Gastrocnemius medialis (tissue), 4 donors: Measurements from ENCODE around the gene DIP2C.

ENCODE experiments used
- POLR2A ChIP-seq, 2 donors: fragments of 450-650 bp; IDR thresholded peaks; one replicate each; pipeline ENCODE4 v1.6.1; 2017; ENCODE audit warnings: antibody characterized with exemption in 2 of 2, mild to moderate bottlenecking in 2 of 2, moderate library complexity in 2 of 2
- TF ChIP-seq, protein P1 (sequence below), 5 experiments: fragments of 450-650 bp in 3 of 5; fragments of 200-600 bp in 2 of 5; sonication (generic) in 2 of 5; IDR thresholded peaks in 4 of 5; conservative IDR thresholded peaks in 1 of 5; 1 replicate in 4 of 5; 2 replicates in 1 of 5; pipeline ENCODE4 v1.5.1; 2016 to 2019; ENCODE audit warnings: antibody characterized with exemption in 5 of 5, mild to moderate bottlenecking in 3 of 5, moderate library complexity in 3 of 5

DNA sequence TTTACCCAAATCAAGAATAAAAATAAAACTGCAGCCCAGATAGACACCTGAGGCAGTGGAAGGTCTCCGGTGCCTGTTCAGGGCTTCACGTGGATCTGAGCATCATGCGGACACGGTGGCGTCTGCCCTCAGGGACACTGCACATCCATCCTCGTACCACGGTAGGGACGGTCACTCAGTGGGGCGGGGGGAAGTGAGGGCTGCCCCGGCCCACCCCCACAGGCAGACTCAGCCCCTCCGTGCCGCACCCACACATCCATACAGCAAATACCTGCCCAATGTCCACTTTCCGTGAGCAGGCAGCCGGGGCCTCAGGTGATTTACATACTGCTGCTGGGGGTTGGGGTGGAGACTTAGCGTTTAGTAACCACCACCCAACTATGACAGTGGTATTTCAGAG is 207.8 kb downstream of the DIP2C start:
- TF ChIP-seq, protein P1, sequence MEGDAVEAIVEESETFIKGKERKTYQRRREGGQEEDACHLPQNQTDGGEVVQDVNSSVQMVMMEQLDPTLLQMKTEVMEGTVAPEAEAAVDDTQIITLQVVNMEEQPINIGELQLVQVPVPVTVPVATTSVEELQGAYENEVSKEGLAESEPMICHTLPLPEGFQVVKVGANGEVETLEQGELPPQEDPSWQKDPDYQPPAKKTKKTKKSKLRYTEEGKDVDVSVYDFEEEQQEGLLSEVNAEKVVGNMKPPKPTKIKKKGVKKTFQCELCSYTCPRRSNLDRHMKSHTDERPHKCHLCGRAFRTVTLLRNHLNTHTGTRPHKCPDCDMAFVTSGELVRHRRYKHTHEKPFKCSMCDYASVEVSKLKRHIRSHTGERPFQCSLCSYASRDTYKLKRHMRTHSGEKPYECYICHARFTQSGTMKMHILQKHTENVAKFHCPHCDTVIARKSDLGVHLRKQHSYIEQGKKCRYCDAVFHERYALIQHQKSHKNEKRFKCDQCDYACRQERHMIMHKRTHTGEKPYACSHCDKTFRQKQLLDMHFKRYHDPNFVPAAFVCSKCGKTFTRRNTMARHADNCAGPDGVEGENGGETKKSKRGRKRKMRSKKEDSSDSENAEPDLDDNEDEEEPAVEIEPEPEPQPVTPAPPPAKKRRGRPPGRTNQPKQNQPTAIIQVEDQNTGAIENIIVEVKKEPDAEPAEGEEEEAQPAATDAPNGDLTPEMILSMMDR (IDR thresholded peaks at IDR 0.05 in 4 of 5, conservative IDR thresholded peaks at IDR 0.05 in 1 of 5), result no peak
- no peak for TF ChIP-seq POLR2A (IDR thresholded peaks at IDR 0.05)
